Testis (tissue), 3 donors: ENCODE measurements around the gene SESN2. TPM values are rescaled to one million over a fixed set of nuclear protein-coding genes. Genes with fewer than 3 reads are reported as not detected.
"Not testable (repeated sequence)": the region's sequence is repeated elsewhere in the genome, so short reads cannot be mapped to it uniquely, and the experiment has no call there.

ENCODE experiments used
- DNase-seq: peaks from one replicate; pipeline ENCODE4 v3.0.0-alpha.2; 2019
- H3K27ac ChIP-seq, 2 donors: fragments of 200-600 bp; sonication (generic); one replicate each; pipeline ENCODE4 v1.5.1; 2019
- H3K27me3 ChIP-seq: fragments of 200-600 bp; sonication (generic); one replicate; pipeline ENCODE4 v1.5.1; 2019
- H3K36me3 ChIP-seq: fragments of 200-600 bp; sonication (generic); one replicate; pipeline ENCODE4 v1.5.1; 2017; ENCODE audit warnings: low read depth; ENCODE audit errors: missing control alignments
- H3K4me1 ChIP-seq: fragments of 200-600 bp; sonication (generic); one replicate; pipeline ENCODE4 v1.5.1; 2019
- H3K4me3 ChIP-seq, 2 donors: fragments of 200-600 bp; sonication (generic); one replicate each; pipeline ENCODE4 v1.5.1; 2017 to 2019
- H3K9me3 ChIP-seq: fragments of 200-600 bp; sonication (generic); one replicate; pipeline ENCODE4 v1.5.1; 2017
- POLR2A ChIP-seq: fragments of 450-650 bp; IDR thresholded peaks from one replicate; pipeline ENCODE4 v1.6.1; 2017; ENCODE audit warnings: antibody characterized with exemption, mild to moderate bottlenecking, moderate library complexity
- WGBS, 2 donors: methylation state at CpG; one replicate each; pipeline ENCODE4 v1.1.5; 2018; 5-methylcytosine and 5-hydroxymethylcytosine counted together
- intact Hi-C: fragments of 100-400 bp; cut with DNase I; formaldehyde crosslinking; loops from one replicate; pipeline ENCODE4 v1.15.1; 2023; ENCODE audit warnings: low total_unique reads
- polyA plus RNA-seq: library from polyadenylated mRNA; stranded (reverse); fragments of 350-450 nt; fragmentation: Illumina TruSeq; extraction: RNeasy Lipid Tissue Mini Kit (QIAGEN cat#74804); gene quantifications from one replicate; pipeline ENCODE4 v1.2.3, GENCODE V29; 2014; ENCODE audit warnings: low read depth, low replicate concordance; ENCODE audit not compliant: insufficient read depth
- total RNA-seq, 2 donors: library from RNA; depleted of rRNA; stranded (reverse); fragments of >200 nt; gene quantifications; one replicate each; pipeline ENCODE4 v1.2.3, GENCODE V29; 2016
- TF ChIP-seq, protein P1 (sequence below), 3 experiments: fragments of 450-650 bp in 2 of 3; fragments of 200-600 bp in 1 of 3; sonication (generic) in 1 of 3; IDR thresholded peaks; one replicate each; pipeline ENCODE4 v1.5.1; 2016 to 2019; ENCODE audit warnings: antibody characterized with exemption in 3 of 3, mild to moderate bottlenecking in 2 of 3, moderate library complexity in 1 of 3

SESN2 gene
- total and polyA plus RNA-seq, 3 donors from 2014 or later, result 16.9 to 43.7 (median 36.7) TPM

DNA sequence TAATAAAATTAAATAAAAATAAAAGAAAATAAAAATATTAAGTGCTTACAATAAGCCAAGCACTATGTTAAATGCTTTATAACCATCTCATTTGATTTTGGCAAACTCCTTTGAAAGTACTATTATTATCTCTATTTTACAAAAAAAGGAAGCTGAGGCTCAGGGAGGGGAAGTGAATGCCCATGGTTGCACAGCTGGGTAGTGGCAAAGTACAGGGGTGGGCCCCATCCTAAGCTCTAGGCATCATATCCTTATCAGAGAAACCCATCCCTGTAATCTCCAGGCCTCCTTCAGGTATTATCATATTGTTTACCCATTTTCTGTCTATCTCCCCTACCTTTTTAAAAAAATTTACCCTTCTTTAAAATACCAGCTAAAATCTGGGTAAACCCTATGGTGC, 67.2 kb downstream of the SESN2 start:
- Histone ChIP-seq H3K9me3 (no peaks in the 10 kb centered on the region), H3K4me1 (peaks cover 10% of the 10 kb centered on the region), H3K36me3 (no peaks in the 10 kb centered on the region), H3K27me3 (no peaks in the 10 kb centered on the region), H3K27ac (no peak overlapping the region), H3K4me3 (no peak overlapping the region)
- TF ChIP-seq POLR2A, result no peak
- TF ChIP-seq, protein P1, sequence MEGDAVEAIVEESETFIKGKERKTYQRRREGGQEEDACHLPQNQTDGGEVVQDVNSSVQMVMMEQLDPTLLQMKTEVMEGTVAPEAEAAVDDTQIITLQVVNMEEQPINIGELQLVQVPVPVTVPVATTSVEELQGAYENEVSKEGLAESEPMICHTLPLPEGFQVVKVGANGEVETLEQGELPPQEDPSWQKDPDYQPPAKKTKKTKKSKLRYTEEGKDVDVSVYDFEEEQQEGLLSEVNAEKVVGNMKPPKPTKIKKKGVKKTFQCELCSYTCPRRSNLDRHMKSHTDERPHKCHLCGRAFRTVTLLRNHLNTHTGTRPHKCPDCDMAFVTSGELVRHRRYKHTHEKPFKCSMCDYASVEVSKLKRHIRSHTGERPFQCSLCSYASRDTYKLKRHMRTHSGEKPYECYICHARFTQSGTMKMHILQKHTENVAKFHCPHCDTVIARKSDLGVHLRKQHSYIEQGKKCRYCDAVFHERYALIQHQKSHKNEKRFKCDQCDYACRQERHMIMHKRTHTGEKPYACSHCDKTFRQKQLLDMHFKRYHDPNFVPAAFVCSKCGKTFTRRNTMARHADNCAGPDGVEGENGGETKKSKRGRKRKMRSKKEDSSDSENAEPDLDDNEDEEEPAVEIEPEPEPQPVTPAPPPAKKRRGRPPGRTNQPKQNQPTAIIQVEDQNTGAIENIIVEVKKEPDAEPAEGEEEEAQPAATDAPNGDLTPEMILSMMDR (IDR thresholded peaks at IDR 0.05), result no peak
- DNase-seq, result no peak
- intact Hi-C loops, result no loop called here

DNA sequence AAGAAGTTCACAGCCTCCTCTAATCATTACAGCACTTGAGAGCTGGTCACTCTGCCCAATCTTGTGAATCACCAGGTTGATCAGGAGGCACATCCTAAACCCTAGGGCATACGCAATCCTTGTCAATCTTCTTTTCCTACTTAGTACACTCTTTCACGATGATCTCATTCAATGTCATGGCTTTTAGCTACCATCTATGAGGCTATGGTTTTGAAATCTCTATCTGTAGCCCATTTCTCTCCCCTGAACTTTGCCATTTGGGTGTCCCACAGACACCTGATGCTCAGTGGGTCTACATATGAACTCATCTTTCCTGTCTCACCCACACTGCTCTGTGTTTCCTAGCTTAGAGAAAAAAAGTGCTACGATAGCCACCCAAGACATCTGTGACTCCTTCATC, 67.7 kb downstream of the SESN2 start:
- Histone ChIP-seq H3K27ac (no peak overlapping the region), H3K4me1 (peaks cover 10% of the 10 kb centered on the region), H3K27me3 (no peaks in the 10 kb centered on the region), H3K9me3 (no peaks in the 10 kb centered on the region), H3K4me3 (no peak overlapping the region), H3K36me3 (no peaks in the 10 kb centered on the region)
- DNase-seq, result no peak
- TF ChIP-seq POLR2A, result no peak
- TF ChIP-seq, protein P1 (IDR thresholded peaks at IDR 0.05), result no peak
- WGBS, 2 donors, result 66 to 79% methylated on average over 3 of the region's 3 CpGs
- intact Hi-C loops, result no loop called here

DNA sequence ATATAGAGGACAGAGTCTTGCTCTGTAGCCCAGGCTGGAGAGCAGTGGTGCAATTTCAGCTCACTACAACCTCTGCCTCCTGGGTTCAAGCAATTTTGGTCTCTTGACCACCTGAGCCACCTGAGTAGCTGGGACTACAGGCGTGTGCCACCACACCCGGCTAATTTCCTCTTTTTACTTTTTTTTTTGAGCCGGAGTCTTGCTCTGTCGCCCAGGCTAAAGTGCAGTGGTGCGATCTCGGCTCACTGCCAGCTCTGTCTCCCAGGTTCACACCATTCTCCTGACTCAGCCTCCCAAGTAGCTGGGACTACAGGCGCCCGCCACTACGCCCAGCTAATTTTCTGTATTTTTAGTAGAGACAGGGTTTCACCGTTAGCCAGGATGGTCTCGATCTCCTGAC, 68.1 kb downstream of the SESN2 start:
- H3K27me3 ChIP-seq, H3K4me3 ChIP-seq, H3K9me3 ChIP-seq, DNase-seq, H3K36me3 ChIP-seq, intact Hi-C loops, H3K27ac ChIP-seq: not testable (repeated sequence)
- 60 to 70% methylated on average over 11 of the region's 11 CpGs for WGBS, 2 donors
- peaks cover 10% of the 10 kb centered on the region for H3K4me1 ChIP-seq

DNA sequence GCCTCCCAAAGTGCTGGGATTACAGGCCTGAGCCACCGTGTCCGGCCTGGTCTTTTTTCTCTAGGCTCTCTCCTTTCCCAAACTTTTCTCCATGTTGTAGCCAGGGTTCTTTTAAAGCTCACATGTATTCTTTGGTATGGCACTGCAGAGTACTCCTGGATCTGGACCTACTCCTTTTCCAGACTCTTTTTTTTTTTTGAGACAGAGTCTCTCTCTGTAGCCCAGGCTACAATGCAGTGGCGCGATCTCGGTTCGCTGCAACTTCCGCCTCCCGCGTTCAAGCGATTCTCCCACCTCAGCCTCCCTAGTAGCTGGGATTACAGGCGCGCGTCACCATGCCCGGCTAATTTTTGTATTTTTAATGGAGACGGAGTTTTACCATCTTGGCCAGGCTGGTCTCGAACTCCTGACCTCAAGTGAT, 68.9 kb downstream of the SESN2 start:
- intact Hi-C loops, result no loop called here
- H3K4me3 ChIP-seq, result peak overlapping the region; percentile 54 to 74
- WGBS, 2 donors, result 49 to 50% methylated on average over 16 of the region's 16 CpGs
- TF ChIP-seq, protein P1 (IDR thresholded peaks at IDR 0.05), result no peak
- no peak for TF ChIP-seq POLR2A
- no peak for DNase-seq
- no peaks in the 10 kb centered on the region for H3K27me3 ChIP-seq
- H3K4me1 ChIP-seq, result peaks cover 10% of the 10 kb centered on the region
- H3K36me3 ChIP-seq, result no peaks in the 10 kb centered on the region
- no peaks in the 10 kb centered on the region for H3K9me3 ChIP-seq
- peak overlapping the region; percentile 66 to 83 for H3K27ac ChIP-seq

DNA sequence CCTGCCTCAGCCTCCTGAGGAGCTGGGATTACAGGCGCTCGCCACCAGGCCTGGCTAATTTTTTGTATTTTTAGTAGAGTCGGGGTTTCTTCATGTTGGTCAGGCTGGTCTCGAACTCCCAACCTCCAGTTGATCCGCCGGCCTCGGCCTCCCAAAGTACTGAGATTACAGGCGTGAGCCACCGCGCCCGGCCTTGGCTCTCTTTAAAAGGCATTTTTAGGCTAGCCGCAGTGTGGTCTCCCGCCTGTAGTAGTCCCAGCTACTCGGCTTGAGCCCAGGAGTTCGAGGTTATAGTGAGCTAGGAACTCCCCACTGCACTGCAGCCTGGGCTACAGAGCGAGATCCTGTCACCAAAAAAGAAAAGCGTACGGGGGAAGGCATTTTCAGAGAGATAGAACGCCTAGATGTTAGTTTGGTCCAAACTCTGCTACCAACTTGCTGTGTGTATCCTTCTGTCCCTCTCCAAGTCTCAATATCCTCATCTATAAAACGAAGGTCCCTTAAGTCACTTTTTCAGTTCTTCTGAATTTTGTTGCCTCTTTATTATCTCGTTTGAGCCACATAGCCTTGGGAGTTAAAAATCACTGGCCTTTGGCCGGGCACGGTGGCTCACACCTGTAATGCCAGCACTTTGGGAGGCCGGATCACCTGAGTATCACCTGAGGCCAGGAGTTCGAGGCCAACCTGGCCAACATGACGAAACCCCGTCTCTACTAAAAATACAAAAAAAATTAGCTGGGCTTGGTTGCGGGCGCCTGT, 70.3 kb downstream of the SESN2 start:
- Histone ChIP-seq H3K36me3 (no peaks in the 10 kb centered on the region), H3K27ac (peak overlapping the region; percentile 66 to 83), H3K4me1 (peaks cover 10% of the 10 kb centered on the region), H3K9me3 (no peaks in the 10 kb centered on the region), H3K4me3 (peak overlapping the region; percentile 54 to 74), H3K27me3 (no peaks in the 10 kb centered on the region)
- peak; percentile 26 for DNase-seq
- intact Hi-C loops, result no loop called here
- 34 to 47% methylated on average over 19 to 29 of the region's 29 CpGs for WGBS, 2 donors
- no peak for TF ChIP-seq POLR2A
- TF ChIP-seq, protein P1 (IDR thresholded peaks at IDR 0.05), result no peak

Other genes with a start within 250 kb of the SESN2 start
- 10 to 100 TPM; 31.5 to 41.9 TPM for gene EYA3, start 170.9 kb upstream of the SESN2 start, total RNA-seq
- 28.3 TPM for gene EYA3, start 170.9 kb upstream of the SESN2 start, polyA plus RNA-seq
- gene PTAFR, start 82.8 kb upstream of the SESN2 start, total RNA-seq, result 1 to 10 TPM in 1 of 2 donors, under 1 TPM in 1; 0.94 to 1.7 TPM
- 4.9 TPM for gene PTAFR, start 82.8 kb upstream of the SESN2 start, polyA plus RNA-seq
- gene DNAJC8, start 26.5 kb upstream of the SESN2 start, total RNA-seq, result 10 to 100 TPM; 44.7 to 48.0 TPM
- 86.5 TPM for gene DNAJC8, start 26.5 kb upstream of the SESN2 start, polyA plus RNA-seq
- gene ATP5IF1, start 23.4 kb upstream of the SESN2 start, total RNA-seq, result 100 to 1,000 TPM; 259 to 345 TPM
- 702 TPM for gene ATP5IF1, start 23.4 kb upstream of the SESN2 start, polyA plus RNA-seq
- gene MED18, start 69.5 kb downstream of the SESN2 start, total RNA-seq, result 10 to 100 TPM; 17.0 to 19.9 TPM
- gene MED18, start 69.5 kb downstream of the SESN2 start, polyA plus RNA-seq, result 18.0 TPM
- 10 to 100 TPM; 40.9 to 51.8 TPM for gene PHACTR4, start 110.2 kb downstream of the SESN2 start, total RNA-seq
- 33.1 TPM for gene PHACTR4, start 110.2 kb downstream of the SESN2 start, polyA plus RNA-seq
- gene RCC1, start 246.5 kb downstream of the SESN2 start, total RNA-seq, result 10 to 100 TPM; 25.9 to 43.2 TPM
- 96.9 TPM for gene RCC1, start 246.5 kb downstream of the SESN2 start, polyA plus RNA-seq